Measurements from ENCODE around the gene PLXNA3. TPM values are rescaled to one million over a fixed set of nuclear protein-coding genes. Genes with fewer than 3 reads are reported as not detected.

PLXNA3 gene
- total RNA-seq, 1 experiment from 2014 or later: 128 TPM

DNA sequence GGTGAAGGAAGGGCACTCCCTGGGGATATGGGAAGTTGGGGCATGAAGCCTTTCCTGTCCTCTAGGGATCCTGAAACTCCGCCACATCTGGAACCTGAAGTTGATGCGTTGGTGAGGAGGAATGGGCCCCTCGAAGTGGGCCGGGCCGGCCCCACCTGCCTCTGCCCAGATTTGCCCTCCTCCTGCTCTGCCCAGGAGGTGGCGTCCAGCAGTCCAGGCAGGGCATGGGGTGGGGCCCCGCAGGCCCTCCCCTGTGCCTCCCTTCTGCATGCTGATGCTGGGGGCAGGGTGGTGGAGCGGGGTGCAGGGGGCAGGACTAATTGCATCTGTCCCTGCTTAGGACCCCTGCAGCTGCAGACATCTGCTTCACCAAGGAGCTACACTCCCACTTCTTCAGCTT, 44.9 kb upstream of the PLXNA3 start:
- BruUV-seq (replicated peaks): no TSS peak
- no peak overlapping the region for H3K4me3 ChIP-seq (ENCODE audit: low read depth in 2 of 2, low read length in 2 of 2)
- ChIA-PET POLR2A (no interaction called here), CTCF (no interaction called here)
- in situ Hi-C loops (cut with HindIII; ENCODE audit: low pct_unique_long_range_greater_than_20kb, low sequenced_read_pairs) (no loop called here), intact Hi-C loops (cut with micrococcal nuclease; ENCODE audit: unreplicated experiment) (no loop called here)
- H3K27ac ChIP-seq (ENCODE audit: low read length): no peak overlapping the region
- ATAC-seq (no peak), DNase-seq (ENCODE audit: low read depth, low spot score) (no peak)
- H3K36me3 ChIP-seq (ENCODE audit: control insufficient read depth, insufficient read depth, low read length): no peaks in the 10 kb centered on the region
- no peaks in the 10 kb centered on the region for H3K27me3 ChIP-seq (ENCODE audit: control insufficient read depth, insufficient read depth, low read length)
- H3K4me1 ChIP-seq (ENCODE audit: control insufficient read depth, insufficient read depth, low read length): peaks cover 26% of the 10 kb centered on the region
- TF ChIP-seq SIN3A (IDR thresholded peaks at IDR 0.05; ENCODE audit: borderline replicate concordance, insufficient read depth, low read depth, low read length) (no peak), POLR2AphosphoS5 (IDR thresholded peaks at IDR 0.05; ENCODE audit: low read depth, low read length) (no peak), TCF7L2 (IDR thresholded peaks at IDR 0.05; ENCODE audit: low read depth, low read length) (no peak)
- TF ChIP-seq, protein P1, sequence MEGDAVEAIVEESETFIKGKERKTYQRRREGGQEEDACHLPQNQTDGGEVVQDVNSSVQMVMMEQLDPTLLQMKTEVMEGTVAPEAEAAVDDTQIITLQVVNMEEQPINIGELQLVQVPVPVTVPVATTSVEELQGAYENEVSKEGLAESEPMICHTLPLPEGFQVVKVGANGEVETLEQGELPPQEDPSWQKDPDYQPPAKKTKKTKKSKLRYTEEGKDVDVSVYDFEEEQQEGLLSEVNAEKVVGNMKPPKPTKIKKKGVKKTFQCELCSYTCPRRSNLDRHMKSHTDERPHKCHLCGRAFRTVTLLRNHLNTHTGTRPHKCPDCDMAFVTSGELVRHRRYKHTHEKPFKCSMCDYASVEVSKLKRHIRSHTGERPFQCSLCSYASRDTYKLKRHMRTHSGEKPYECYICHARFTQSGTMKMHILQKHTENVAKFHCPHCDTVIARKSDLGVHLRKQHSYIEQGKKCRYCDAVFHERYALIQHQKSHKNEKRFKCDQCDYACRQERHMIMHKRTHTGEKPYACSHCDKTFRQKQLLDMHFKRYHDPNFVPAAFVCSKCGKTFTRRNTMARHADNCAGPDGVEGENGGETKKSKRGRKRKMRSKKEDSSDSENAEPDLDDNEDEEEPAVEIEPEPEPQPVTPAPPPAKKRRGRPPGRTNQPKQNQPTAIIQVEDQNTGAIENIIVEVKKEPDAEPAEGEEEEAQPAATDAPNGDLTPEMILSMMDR (IDR thresholded peaks at IDR 0.05): no peak
- TF ChIP-seq, protein P2, sequence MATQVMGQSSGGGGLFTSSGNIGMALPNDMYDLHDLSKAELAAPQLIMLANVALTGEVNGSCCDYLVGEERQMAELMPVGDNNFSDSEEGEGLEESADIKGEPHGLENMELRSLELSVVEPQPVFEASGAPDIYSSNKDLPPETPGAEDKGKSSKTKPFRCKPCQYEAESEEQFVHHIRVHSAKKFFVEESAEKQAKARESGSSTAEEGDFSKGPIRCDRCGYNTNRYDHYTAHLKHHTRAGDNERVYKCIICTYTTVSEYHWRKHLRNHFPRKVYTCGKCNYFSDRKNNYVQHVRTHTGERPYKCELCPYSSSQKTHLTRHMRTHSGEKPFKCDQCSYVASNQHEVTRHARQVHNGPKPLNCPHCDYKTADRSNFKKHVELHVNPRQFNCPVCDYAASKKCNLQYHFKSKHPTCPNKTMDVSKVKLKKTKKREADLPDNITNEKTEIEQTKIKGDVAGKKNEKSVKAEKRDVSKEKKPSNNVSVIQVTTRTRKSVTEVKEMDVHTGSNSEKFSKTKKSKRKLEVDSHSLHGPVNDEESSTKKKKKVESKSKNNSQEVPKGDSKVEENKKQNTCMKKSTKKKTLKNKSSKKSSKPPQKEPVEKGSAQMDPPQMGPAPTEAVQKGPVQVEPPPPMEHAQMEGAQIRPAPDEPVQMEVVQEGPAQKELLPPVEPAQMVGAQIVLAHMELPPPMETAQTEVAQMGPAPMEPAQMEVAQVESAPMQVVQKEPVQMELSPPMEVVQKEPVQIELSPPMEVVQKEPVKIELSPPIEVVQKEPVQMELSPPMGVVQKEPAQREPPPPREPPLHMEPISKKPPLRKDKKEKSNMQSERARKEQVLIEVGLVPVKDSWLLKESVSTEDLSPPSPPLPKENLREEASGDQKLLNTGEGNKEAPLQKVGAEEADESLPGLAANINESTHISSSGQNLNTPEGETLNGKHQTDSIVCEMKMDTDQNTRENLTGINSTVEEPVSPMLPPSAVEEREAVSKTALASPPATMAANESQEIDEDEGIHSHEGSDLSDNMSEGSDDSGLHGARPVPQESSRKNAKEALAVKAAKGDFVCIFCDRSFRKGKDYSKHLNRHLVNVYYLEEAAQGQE (IDR thresholded peaks at IDR 0.05; ENCODE audit: insufficient read depth in 1 of 2, low read depth in 2 of 2, low read length in 1 of 2): no peak
- no peaks in the 10 kb centered on the region for H3K9me3 ChIP-seq (ENCODE audit: control insufficient read depth, insufficient read depth, low read depth, low read length)

DNA sequence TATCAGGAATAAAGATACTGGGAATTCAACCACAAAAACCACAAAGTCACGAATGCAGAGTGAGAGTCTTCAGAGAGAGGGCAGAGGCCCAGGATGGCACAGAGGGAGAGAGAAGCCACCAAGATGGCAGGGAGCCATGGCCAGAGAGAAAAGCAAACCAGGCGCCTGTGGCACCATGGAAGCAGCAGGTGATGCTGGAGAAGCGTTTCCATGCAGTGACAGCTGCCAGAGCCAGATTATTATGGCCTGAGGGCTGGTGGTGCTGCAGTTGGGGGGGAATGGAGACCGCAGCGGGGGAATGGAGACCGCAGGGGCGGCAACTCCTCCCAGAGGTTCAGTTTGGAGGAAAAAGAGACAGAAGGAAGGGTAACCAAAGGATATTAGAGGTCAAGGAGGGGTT, 40.9 kb upstream of the PLXNA3 start:
- ATAC-seq: no peak
- no peaks in the 10 kb centered on the region for H3K27me3 ChIP-seq (ENCODE audit: control insufficient read depth, insufficient read depth, low read length)
- no TSS peak for BruUV-seq (replicated peaks)
- TF ChIP-seq TCF7L2 (IDR thresholded peaks at IDR 0.05; ENCODE audit: low read depth, low read length): no peak
- no peak for TF ChIP-seq SIN3A (IDR thresholded peaks at IDR 0.05; ENCODE audit: borderline replicate concordance, insufficient read depth, low read depth, low read length)
- TF ChIP-seq, protein P2 (IDR thresholded peaks at IDR 0.05; ENCODE audit: insufficient read depth in 1 of 2, low read depth in 2 of 2, low read length in 1 of 2): no peak
- no peak for TF ChIP-seq POLR2AphosphoS5 (IDR thresholded peaks at IDR 0.05; ENCODE audit: low read depth, low read length)
- TF ChIP-seq, protein P1 (IDR thresholded peaks at IDR 0.05): no peak
- POLR2A ChIA-PET: interaction anchor here (0.7 kb wide), 2 partner anchors 72 to 122 kb away, joined by 4 to 7 read pairs; no protein-coding TSS in a partner anchor
- no peaks in the 10 kb centered on the region for H3K36me3 ChIP-seq (ENCODE audit: control insufficient read depth, insufficient read depth, low read length)
- H3K4me3 ChIP-seq (ENCODE audit: low read depth in 2 of 2, low read length in 2 of 2): no peak overlapping the region
- intact Hi-C loops (cut with micrococcal nuclease; ENCODE audit: unreplicated experiment): no loop called here
- DNase-seq (ENCODE audit: low read depth, low spot score): no peak
- peaks cover 9% of the 10 kb centered on the region for H3K4me1 ChIP-seq (ENCODE audit: control insufficient read depth, insufficient read depth, low read length)
- H3K27ac ChIP-seq (ENCODE audit: low read length): no peak overlapping the region
- CTCF ChIA-PET: no interaction called here
- no peaks in the 10 kb centered on the region for H3K9me3 ChIP-seq (ENCODE audit: control insufficient read depth, insufficient read depth, low read depth, low read length)
- in situ Hi-C loops (cut with HindIII; ENCODE audit: low pct_unique_long_range_greater_than_20kb, low sequenced_read_pairs): no loop called here

Measured in Panc1 (cell line).